Smooth muscle cell (in vitro differentiated cells): ENCODE data around the gene M6PR. TPM values are rescaled to one million over a fixed set of nuclear protein-coding genes. Genes with fewer than 3 reads are reported as not detected.

Experiments
- DNase-seq: peaks from one replicate; lab custom pipeline; 2025; ENCODE audit not compliant: unreplicated experiment; lab: John Stamatoyannopoulos, UW
- H2AFZ ChIP-seq: fragments of 200-600 bp; sonication (generic); 2 replicates; pipeline ENCODE4 v1.6.0; 2016; ENCODE audit warnings: antibody characterized with exemption, low read depth, mild to moderate bottlenecking
- H3F3A ChIP-seq: fragments of 200-600 bp; sonication (generic); 2 replicates; pipeline ENCODE4 v1.6.0; 2017; ENCODE audit warnings: antibody characterized with exemption, low read depth
- H3K27ac ChIP-seq: fragments of 200-600 bp; sonication (generic); 2 replicates; pipeline ENCODE4 v1.5.1; 2016; ENCODE audit warnings: low read depth, mild to moderate bottlenecking
- H3K27me3 ChIP-seq: fragments of 200-600 bp; sonication (generic); 2 replicates; pipeline ENCODE4 v1.6.1; 2016; ENCODE audit warnings: low read depth, mild to moderate bottlenecking
- H3K36me3 ChIP-seq: fragments of 200-600 bp; sonication (generic); 2 replicates; pipeline ENCODE4 v1.5.1; 2016; ENCODE audit warnings: low read depth
- H3K4me1 ChIP-seq: fragments of 200-600 bp; sonication (generic); 2 replicates; pipeline ENCODE4 v1.5.1; 2016; ENCODE audit warnings: low read depth
- H3K4me2 ChIP-seq: fragments of 200-600 bp; sonication (generic); 2 replicates; pipeline ENCODE4 v1.6.0; 2016; ENCODE audit warnings: mild to moderate bottlenecking
- H3K4me3 ChIP-seq: fragments of 200-600 bp; sonication (generic); 2 replicates; pipeline ENCODE4 v1.5.1; 2016; ENCODE audit warnings: mild to moderate bottlenecking
- H3K79me2 ChIP-seq: fragments of 200-600 bp; sonication (generic); 2 replicates; pipeline ENCODE4 v1.6.0; 2016; ENCODE audit warnings: low read depth, mild to moderate bottlenecking
- H3K9ac ChIP-seq: fragments of 200-600 bp; sonication (generic); 2 replicates; pipeline ENCODE4 v1.6.0; 2016; ENCODE audit warnings: low read depth
- H3K9me3 ChIP-seq: fragments of 200-600 bp; sonication (generic); replicated peaks from 2 replicates; pipeline ENCODE4 v1.5.1; 2016; ENCODE audit warnings: low read depth
- H4K20me1 ChIP-seq: fragments of 200-600 bp; sonication (generic); 2 replicates; pipeline ENCODE4 v1.6.0; 2016; ENCODE audit warnings: low read depth
- WGBS: methylation state at CpG from one replicate; pipeline ENCODE4 v1.1.7; 2016; ENCODE audit warnings: low lambda C conversion rate; 5-methylcytosine and 5-hydroxymethylcytosine counted together
- polyA plus RNA-seq: library from polyadenylated mRNA; unstranded; fragments of >200 nt; fragmentation: Nextera tagmentation; extraction: Ambion mirVana; gene quantifications from 2 replicates; pipeline ENCODE4 v1.2.1, GENCODE V29; 2016
- total RNA-seq: library from RNA; depleted of rRNA; stranded (reverse); fragments of >200 nt; gene quantifications from 2 replicates; pipeline ENCODE4 v1.2.3, GENCODE V29; 2014
- TF ChIP-seq, protein P1 (sequence below): fragments of 200-600 bp; sonication (generic); IDR thresholded peaks from 2 replicates; pipeline ENCODE4 v1.5.1; 2017; ENCODE audit warnings: borderline replicate concordance, mild to moderate bottlenecking, antibody characterized with exemption; ENCODE audit not compliant: insufficient read depth, poor library complexity, severe bottlenecking

Gene M6PR
- 71.2 and 106 TPM in 2 replicates for total RNA-seq
- polyA plus RNA-seq, result 49.8 and 67.2 TPM in 2 replicates

DNA sequence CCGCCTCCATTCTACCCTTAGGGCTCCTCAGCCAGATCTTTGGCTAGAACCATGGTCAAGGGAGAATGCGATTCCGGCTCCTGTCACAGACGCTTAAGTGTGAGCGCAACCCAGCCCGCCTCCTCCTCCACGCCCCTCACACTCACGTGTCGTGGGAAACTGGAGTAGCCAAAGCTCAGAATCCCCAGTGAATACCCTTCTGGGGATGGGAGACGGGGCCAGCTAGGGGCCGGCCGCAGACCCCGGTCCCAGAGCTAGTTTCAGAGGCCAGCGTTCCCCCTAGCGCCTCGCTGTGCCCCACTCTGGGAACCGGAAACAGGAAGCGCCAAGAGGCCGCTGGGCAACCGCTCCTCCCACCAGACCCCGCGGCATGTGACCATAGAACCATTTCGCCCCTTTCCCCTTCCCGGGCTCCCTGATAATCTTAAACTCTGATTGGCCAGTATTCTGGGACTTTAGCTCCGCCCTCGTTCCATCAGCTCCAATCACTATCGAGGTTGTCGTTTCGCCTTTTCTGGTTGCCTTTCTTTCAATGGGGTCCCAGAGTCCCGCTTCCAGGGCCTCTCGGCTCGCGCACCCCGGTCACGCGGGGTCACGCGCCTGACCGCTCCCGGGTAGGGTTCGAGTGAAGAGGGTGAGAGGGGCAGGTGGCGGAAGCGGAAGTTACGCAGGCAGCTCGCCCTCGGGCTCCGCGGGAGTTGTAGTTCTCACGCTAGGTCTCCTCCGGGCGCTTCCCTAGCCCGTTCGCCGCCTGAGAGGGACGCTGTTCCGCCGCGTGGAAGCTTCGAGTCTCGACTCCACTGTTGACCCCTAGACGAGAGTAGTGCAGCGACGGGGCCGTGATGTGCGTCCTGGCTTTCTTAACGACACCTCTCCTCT lies at the start of gene M6PR:
Gene M6PR, minus strand, starts transcription at position 304 of the 879 bp plus-strand sequence. CDS start 3,241 bp downstream, outside the sequence.
- peak within 1 kb of the TSS; percentile 91 for H3K4me2 ChIP-seq
- H3K4me1 ChIP-seq, result peaks cover 15% of the 10 kb centered on the region
- under 1% methylated on average over 66 of the region's 66 CpGs for WGBS

DNA sequence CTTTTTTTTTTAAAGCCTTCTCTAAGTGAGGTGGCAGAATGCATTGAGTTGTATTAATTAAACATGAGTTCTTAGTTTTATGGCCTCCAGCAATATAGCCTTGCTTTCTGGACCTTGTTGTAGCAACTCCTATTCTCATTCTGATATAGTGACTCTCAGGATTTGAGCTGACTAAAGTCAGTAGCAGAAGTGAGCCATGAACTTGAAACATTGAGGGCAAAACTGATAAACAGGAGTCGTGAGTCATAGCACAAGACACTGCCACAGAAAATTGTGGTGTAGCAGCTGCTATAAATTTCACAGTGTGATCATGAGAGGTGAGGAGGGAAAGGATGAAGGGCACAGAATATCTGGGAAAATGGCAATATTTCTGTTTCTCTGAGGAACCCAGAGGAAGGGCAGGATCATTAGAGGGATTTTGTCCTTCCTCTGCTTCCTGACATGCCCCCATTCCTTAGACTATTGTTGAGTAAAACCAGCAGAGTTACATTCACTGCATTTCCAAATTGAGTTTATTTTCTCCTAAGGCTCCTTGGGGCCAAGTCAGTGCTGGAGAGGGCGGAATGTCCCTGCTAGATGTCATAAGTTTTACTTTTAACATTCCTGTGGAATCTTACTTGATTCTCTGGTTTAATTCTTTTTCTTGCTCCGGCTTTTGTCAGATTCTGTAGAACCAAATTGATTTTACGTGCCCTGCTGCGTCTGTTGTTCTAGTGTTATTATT lies 47.4 kb upstream of the M6PR start:
- H3K4me2 ChIP-seq, result no peak overlapping the region
- TF ChIP-seq, protein P1, sequence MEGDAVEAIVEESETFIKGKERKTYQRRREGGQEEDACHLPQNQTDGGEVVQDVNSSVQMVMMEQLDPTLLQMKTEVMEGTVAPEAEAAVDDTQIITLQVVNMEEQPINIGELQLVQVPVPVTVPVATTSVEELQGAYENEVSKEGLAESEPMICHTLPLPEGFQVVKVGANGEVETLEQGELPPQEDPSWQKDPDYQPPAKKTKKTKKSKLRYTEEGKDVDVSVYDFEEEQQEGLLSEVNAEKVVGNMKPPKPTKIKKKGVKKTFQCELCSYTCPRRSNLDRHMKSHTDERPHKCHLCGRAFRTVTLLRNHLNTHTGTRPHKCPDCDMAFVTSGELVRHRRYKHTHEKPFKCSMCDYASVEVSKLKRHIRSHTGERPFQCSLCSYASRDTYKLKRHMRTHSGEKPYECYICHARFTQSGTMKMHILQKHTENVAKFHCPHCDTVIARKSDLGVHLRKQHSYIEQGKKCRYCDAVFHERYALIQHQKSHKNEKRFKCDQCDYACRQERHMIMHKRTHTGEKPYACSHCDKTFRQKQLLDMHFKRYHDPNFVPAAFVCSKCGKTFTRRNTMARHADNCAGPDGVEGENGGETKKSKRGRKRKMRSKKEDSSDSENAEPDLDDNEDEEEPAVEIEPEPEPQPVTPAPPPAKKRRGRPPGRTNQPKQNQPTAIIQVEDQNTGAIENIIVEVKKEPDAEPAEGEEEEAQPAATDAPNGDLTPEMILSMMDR, result no peak
- no peaks in the 10 kb centered on the region for H3K27me3 ChIP-seq
- H2AFZ ChIP-seq, result no peak overlapping the region
- 59% methylated on average over 5 of the region's 5 CpGs for WGBS
- no peaks in the 10 kb centered on the region for H3K79me2 ChIP-seq
- no peaks in the 10 kb centered on the region for H3K36me3 ChIP-seq
- H3K4me3 ChIP-seq, result no peak overlapping the region
- H3K27ac ChIP-seq, result peak overlapping the region; percentile 48
- no peaks in the 10 kb centered on the region for H3K9me3 ChIP-seq
- no peaks in the 10 kb centered on the region for H4K20me1 ChIP-seq
- no peak for DNase-seq
- H3K9ac ChIP-seq, result no peak overlapping the region
- no peaks in the 10 kb centered on the region for H3K4me1 ChIP-seq
- H3F3A ChIP-seq, result peaks cover 14% of the 10 kb centered on the region

More for the DNA sequence above, at the start of gene M6PR:
- Histone ChIP-seq H3F3A (no peaks in the 10 kb centered on the region), H3K9me3 (no peaks in the 10 kb centered on the region), H3K9ac (peak within 1 kb of the TSS; percentile 97), H3K27ac (peak within 1 kb of the TSS; percentile 98), H3K4me3 (peak within 1 kb of the TSS; percentile 82), H2AFZ (peak within 1 kb of the TSS; percentile 99), H3K79me2 (peaks cover 38% of the 10 kb centered on the region), H3K27me3 (no peaks in the 10 kb centered on the region), H3K36me3 (no peaks in the 10 kb centered on the region), H4K20me1 (peaks cover 17% of the 10 kb centered on the region)
- peak; percentile 98 for DNase-seq
- TF ChIP-seq, protein P1, result peak; percentile 30

DNA sequence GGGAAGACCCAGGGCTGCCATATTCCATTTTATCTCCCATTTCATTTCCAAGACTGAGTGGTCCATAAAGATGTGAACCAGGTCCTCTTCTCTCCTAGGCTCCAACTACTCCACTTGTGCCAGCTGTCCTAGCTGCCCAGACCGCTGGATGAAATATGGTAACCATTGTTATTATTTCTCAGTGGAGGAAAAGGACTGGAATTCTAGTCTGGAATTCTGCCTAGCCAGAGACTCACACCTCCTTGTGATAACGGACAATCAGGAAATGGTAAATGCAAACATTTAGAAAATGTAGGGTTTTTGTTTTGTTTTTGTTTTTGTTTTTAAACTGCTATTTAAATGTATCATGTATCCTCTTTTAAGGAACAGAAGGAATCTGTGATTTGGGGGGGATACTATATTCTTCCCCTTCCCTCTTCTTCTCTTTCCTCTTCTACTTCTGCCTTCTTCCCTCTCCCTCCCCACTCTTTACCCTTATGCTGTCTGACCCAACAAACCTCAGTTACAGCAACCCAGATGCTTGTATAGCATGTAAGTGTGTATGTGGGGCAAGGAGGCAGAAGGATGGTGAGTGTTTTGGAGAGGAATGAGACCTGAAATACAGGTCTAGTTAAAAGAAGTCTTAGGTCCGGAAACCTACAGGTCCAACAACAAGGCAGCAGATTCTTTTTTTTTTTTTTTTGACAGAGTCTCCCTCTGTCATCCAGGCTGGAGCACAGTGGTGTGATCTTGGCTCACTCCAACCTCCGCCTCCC lies 45.8 kb upstream of the M6PR start:
- no peaks in the 10 kb centered on the region for H4K20me1 ChIP-seq
- no peak overlapping the region for H3K4me2 ChIP-seq
- DNase-seq, result no peak
- TF ChIP-seq, protein P1, result no peak
- no peak overlapping the region for H3K9ac ChIP-seq
- no peaks in the 10 kb centered on the region for H3K27me3 ChIP-seq
- no peaks in the 10 kb centered on the region for H3K36me3 ChIP-seq
- H3K4me1 ChIP-seq, result no peaks in the 10 kb centered on the region
- no peaks in the 10 kb centered on the region for H3K9me3 ChIP-seq
- peaks cover 14% of the 10 kb centered on the region for H3F3A ChIP-seq
- no peak overlapping the region for H3K27ac ChIP-seq
- no peak overlapping the region for H2AFZ ChIP-seq
- WGBS, result 73% methylated on average over 4 of the region's 4 CpGs
- H3K4me3 ChIP-seq, result no peak overlapping the region
- no peaks in the 10 kb centered on the region for H3K79me2 ChIP-seq
